DOHH2 (cell line): ENCODE measurements around the gene LIN37.

Source experiments
- H3F3A ChIP-seq: fragments of 200-600 bp; sonication (generic), shearing (Covaris generic); 2 replicates; pipeline ENCODE4 v1.6.0; 2016; ENCODE audit warnings: antibody characterized with exemption, mild to moderate bottlenecking; ENCODE audit not compliant: control insufficient read depth, insufficient read depth
- H3K27ac ChIP-seq: fragments of 200-600 bp; sonication (generic); 2 replicates; pipeline ENCODE4 v1.5.1; 2014; ENCODE audit warnings: low read depth, mild to moderate bottlenecking, low read length, moderate library complexity
- H3K27me3 ChIP-seq: fragments of 200-600 bp; sonication (generic); 2 replicates; pipeline ENCODE4 v1.6.1; 2014; ENCODE audit warnings: mild to moderate bottlenecking, low read length, mixed read lengths; ENCODE audit not compliant: control insufficient read depth
- H3K36me3 ChIP-seq: fragments of 200-600 bp; sonication (generic); 2 replicates; pipeline ENCODE4 v1.6.1; 2014; ENCODE audit warnings: mild to moderate bottlenecking, low read length, moderate library complexity, mixed read lengths; ENCODE audit not compliant: control insufficient read depth
- H3K4me1 ChIP-seq: fragments of 200-600 bp; sonication (generic); 2 replicates; pipeline ENCODE4 v1.6.1; 2014; ENCODE audit warnings: mild to moderate bottlenecking, low read length, mixed read lengths; ENCODE audit not compliant: control insufficient read depth
- H3K4me2 ChIP-seq: fragments of 200-600 bp; sonication (generic); 2 replicates; pipeline ENCODE4 v1.6.0; 2014; ENCODE audit warnings: mild to moderate bottlenecking, low read length, moderate library complexity
- H3K4me3 ChIP-seq: fragments of 200-600 bp; sonication (generic); 2 replicates; pipeline ENCODE4 v1.5.1; 2014; ENCODE audit warnings: mild to moderate bottlenecking, low read length, mixed read lengths
- H3K79me2 ChIP-seq: fragments of 200-600 bp; sonication (generic); 2 replicates; pipeline ENCODE4 v1.6.1; 2014; ENCODE audit warnings: mild to moderate bottlenecking, low read length, mixed read lengths; ENCODE audit not compliant: control insufficient read depth
- H3K9me2 ChIP-seq: fragments of 200-600 bp; sonication (generic); replicated peaks from 2 replicates; pipeline ENCODE4 v1.6.1; 2014; ENCODE audit warnings: mild to moderate bottlenecking, low read length, mixed read lengths; ENCODE audit not compliant: control insufficient read depth
- H3K9me3 ChIP-seq: fragments of 200-600 bp; sonication (generic); 2 replicates; pipeline ENCODE4 v1.6.1; 2014; ENCODE audit warnings: antibody characterized with exemption, low read length, mixed read lengths; ENCODE audit not compliant: control insufficient read depth, insufficient read depth
- H4K20me1 ChIP-seq: fragments of 200-600 bp; sonication (generic); 2 replicates; pipeline ENCODE4 v1.6.0; 2014; ENCODE audit warnings: low read depth, mild to moderate bottlenecking, antibody characterized with exemption, low read length, moderate library complexity; ENCODE audit not compliant: control insufficient read depth, insufficient read depth
- EZH2phosphoT487 ChIP-seq: fragments of 200-600 bp; sonication (generic); IDR thresholded peaks from 2 replicates; pipeline ENCODE4 v1.6.1; 2017; ENCODE audit warnings: borderline replicate concordance, mild to moderate bottlenecking, antibody characterized with exemption, low read length, moderate library complexity, mixed read lengths
- TF ChIP-seq, protein P1 (sequence below): fragments of 200-600 bp; sonication (generic); IDR thresholded peaks from one replicate; pipeline ENCODE4 v1.5.1; 2014; ENCODE audit warnings: antibody characterized with exemption, mild to moderate bottlenecking, low read depth, low read length; ENCODE audit not compliant: poor library complexity, severe bottlenecking

The LIN37 gene

DNA sequence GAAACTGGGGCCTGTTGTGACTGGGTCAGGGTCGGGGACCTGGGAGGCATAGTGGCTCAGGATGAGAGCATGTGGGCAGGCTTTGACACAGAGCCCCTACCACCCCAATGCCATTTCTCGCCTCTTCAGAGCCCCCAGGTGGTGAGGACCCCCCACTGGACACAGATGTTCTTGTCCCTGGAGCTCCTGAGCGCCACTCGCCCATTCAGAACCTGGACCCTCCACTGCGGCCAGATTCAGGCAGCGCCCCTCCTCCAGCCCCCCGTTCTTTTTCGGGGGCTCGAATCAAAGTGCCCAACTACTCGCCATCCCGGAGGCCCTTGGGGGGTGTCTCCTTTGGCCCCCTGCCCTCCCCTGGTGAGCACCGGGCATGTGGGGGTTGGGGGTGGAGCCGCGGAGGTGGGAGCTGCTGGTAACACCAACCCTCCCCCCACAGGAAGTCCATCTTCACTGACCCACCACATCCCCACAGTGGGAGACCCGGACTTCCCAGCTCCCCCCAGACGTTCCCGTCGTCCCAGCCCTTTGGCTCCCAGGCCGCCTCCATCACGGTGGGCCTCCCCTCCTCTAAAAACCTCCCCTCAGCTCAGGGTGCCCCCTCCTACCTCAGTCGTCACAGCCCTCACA lies 16.5 kb upstream of the LIN37 start:
- Histone ChIP-seq H3K4me1 (peaks cover 6% of the 10 kb centered on the region), H3F3A (peaks cover 4% of the 10 kb centered on the region; the same call in 1 of the 2 replicates), H3K9me3 (no peaks in the 10 kb centered on the region), H4K20me1 (no peaks in the 10 kb centered on the region), H3K9me2 (no peaks in the 10 kb centered on the region), H3K36me3 (peaks cover 92% of the 10 kb centered on the region), H3K27me3 (no peaks in the 10 kb centered on the region), H3K27ac (no peak overlapping the region), H3K4me2 (no peak overlapping the region), H3K4me3 (no peak overlapping the region), H3K79me2 (no peaks in the 10 kb centered on the region)
- TF ChIP-seq, protein P1, sequence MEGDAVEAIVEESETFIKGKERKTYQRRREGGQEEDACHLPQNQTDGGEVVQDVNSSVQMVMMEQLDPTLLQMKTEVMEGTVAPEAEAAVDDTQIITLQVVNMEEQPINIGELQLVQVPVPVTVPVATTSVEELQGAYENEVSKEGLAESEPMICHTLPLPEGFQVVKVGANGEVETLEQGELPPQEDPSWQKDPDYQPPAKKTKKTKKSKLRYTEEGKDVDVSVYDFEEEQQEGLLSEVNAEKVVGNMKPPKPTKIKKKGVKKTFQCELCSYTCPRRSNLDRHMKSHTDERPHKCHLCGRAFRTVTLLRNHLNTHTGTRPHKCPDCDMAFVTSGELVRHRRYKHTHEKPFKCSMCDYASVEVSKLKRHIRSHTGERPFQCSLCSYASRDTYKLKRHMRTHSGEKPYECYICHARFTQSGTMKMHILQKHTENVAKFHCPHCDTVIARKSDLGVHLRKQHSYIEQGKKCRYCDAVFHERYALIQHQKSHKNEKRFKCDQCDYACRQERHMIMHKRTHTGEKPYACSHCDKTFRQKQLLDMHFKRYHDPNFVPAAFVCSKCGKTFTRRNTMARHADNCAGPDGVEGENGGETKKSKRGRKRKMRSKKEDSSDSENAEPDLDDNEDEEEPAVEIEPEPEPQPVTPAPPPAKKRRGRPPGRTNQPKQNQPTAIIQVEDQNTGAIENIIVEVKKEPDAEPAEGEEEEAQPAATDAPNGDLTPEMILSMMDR, result no peak
- TF ChIP-seq EZH2phosphoT487, result no peak

DNA sequence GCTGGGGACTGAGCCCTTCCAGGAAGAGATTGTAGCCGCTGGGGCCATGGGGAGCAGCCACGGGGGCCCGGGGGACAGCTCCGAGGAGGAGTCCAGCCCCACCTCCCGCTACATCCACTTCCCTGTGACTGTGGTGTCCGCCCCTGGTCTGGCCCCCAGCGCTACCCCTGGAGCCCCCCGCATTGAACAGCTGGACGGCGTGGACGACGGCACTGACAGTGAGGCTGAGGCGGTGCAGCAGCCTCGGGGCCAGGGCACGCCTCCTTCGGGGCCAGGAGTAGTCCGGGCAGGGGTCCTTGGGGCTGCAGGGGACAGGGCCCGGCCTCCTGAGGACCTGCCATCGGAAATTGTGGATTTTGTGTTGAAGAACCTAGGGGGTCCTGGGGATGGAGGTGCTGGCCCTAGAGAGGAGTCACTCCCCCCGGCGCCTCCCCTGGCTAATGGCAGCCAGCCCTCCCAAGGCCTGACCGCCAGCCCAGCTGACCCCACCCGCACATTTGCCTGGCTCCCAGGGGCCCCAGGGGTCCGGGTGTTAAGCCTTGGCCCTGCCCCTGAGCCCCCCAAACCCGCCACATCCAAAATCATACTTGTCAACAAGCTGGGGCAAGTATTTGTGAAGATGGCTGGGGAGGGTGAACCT lies 15.7 kb upstream of the LIN37 start:
- Histone ChIP-seq H4K20me1 (no peaks in the 10 kb centered on the region), H3K36me3 (peaks cover 91% of the 10 kb centered on the region)
- TF ChIP-seq, protein P1, result no peak
- no peak for TF ChIP-seq EZH2phosphoT487

DNA sequence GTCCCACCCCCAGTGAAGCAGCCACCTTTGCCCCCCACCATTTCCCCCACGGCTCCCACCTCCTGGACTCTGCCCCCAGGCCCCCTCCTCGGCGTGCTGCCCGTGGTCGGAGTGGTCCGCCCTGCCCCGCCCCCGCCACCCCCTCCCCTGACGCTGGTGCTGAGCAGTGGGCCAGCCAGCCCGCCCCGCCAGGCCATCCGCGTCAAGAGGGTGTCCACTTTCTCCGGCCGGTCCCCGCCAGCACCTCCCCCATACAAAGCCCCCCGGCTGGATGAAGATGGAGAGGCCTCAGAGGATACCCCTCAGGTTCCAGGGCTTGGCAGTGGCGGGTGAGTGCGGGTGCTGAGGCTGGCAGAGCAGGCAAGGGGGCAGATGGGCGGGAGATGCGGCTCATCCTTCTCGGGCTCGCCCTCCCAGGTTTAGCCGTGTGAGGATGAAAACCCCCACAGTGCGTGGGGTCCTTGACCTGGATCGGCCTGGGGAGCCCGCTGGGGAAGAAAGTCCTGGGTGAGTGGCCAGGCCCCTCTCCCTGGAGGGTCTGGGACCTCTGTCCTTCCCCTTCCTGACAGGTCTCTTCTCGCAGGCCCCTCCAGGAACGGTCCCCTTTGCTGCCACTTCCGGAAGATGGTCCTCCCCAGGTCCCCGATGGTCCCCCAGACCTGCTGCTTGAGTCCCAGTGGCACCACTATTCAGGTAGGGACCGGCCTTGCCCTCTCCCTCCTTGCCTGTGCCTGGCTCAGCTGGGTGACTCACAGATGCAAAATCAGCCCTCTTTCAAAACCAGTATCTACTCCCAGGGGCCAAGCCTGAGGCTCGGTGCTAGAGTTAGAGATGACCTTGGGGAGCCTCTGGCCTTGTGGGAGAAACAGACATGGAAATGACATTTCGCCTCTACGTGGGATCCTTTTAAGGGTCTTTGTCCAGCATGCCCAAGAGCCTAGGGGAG lies 14.9 kb upstream of the LIN37 start:
- Histone ChIP-seq H3K9me3 (no peaks in the 10 kb centered on the region), H3K36me3 (peaks cover 91% of the 10 kb centered on the region), H3K4me1 (peaks cover 15% of the 10 kb centered on the region), H3F3A (peaks cover 10% of the 10 kb centered on the region), H3K4me2 (no peak overlapping the region), H3K4me3 (no peak overlapping the region), H4K20me1 (no peaks in the 10 kb centered on the region), H3K27me3 (no peaks in the 10 kb centered on the region), H3K27ac (no peak overlapping the region), H3K79me2 (no peaks in the 10 kb centered on the region), H3K9me2 (no peaks in the 10 kb centered on the region)
- TF ChIP-seq EZH2phosphoT487, result no peak
- TF ChIP-seq, protein P1, result no peak

More for the DNA sequence above, 15.7 kb upstream of the LIN37 start:
- Histone ChIP-seq H3K4me1 (peaks cover 14% of the 10 kb centered on the region), H3K4me3 (no peak overlapping the region), H3K27ac (no peak overlapping the region), H3K9me3 (no peaks in the 10 kb centered on the region), H3K27me3 (no peaks in the 10 kb centered on the region), H3K9me2 (no peaks in the 10 kb centered on the region), H3K4me2 (no peak overlapping the region), H3F3A (peaks cover 10% of the 10 kb centered on the region), H3K79me2 (no peaks in the 10 kb centered on the region)
